ENCODE results near the gene BBS9. TPM values are rescaled to one million over a fixed set of nuclear protein-coding genes. Genes with fewer than 3 reads are reported as not detected.

BBS9 gene
- total and polyA plus RNA-seq, 2 of the 4 experiments (the other 2 are of a cell fraction) = 7.9 to 9.5 TPM

DNA sequence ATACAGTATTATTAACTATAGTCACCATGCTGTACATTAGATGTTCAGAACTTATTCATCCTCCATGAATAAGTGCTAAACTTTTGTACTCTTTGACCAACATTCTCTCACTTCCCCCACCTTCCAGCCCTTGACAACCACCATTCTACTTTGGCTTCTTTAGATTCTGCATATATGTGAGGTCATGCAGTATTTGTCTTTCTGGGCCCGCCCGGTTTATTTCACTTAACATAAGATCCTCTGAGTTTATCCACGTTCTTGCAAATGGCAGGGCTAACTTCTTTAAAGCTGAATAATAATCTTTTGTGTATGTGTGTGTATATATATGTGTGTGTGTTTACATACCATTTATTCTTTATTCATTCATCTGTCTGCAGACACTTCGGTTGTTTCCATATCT, 336.8 kb downstream of the BBS9 start:
- no peak overlapping the region; the same call in 1 of the 2 replicates for H3K4me2 ChIP-seq (ENCODE audit: low read depth, low read length)
- no peak overlapping the region for H2AK5ac ChIP-seq (ENCODE audit: low read depth, low read length)
- ATAC-seq (ENCODE audit: low read depth) (peak; percentile 69), DNase-seq (no peak)
- H4K5ac ChIP-seq (ENCODE audit: low read depth, low read length) = no peak overlapping the region
- no peak overlapping the region for H4K8ac ChIP-seq (ENCODE audit: low read depth in 2 of 2, low read length in 2 of 2)
- H3K4me3 ChIP-seq (ENCODE audit: insufficient read depth, low read depth, low read length) = no peak overlapping the region
- ChIA-PET POLR2A (ENCODE audit: unreplicated experiment) (no interaction called here), CTCF (interaction anchor here (0.5 kb wide), 2 partner anchors 12 to 29 kb away, joined by 3 read pairs; no protein-coding TSS in a partner anchor)
- in situ Hi-C loops (cut with MboI; ENCODE audit: low sequenced_read_pairs) (no loop called here), intact Hi-C loops (cut with micrococcal nuclease) (no loop called here), dilution Hi-C loops (cut with HindIII; ENCODE audit: low sequenced_read_pairs, unreplicated experiment) (no loop called here)
- no peak overlapping the region for H3K27ac ChIP-seq (ENCODE audit: insufficient read depth, low read length)
- no peak overlapping the region for H2BK120ac ChIP-seq (ENCODE audit: low read depth, low read length)
- H2BK15ac ChIP-seq (ENCODE audit: low read depth, low read length) = no peak overlapping the region
- no peaks in the 10 kb centered on the region for H3K27me3 ChIP-seq (ENCODE audit: control insufficient read depth, insufficient read depth, low read length)
- H3K36me3 ChIP-seq (ENCODE audit: control insufficient read depth, insufficient read depth, low read length) = no peaks in the 10 kb centered on the region
- no peak overlapping the region for H3K23ac ChIP-seq (ENCODE audit: low read depth, low read length)
- H4K91ac ChIP-seq (ENCODE audit: insufficient read depth, low read depth, low read length) = no peak overlapping the region
- peaks cover 3% of the 10 kb centered on the region for H3K4me1 ChIP-seq (ENCODE audit: control insufficient read depth, insufficient read depth, low read length)
- H2AFZ ChIP-seq (replicated peaks; ENCODE audit: low read length, poor library complexity) = no peak overlapping the region
- H2AK9ac ChIP-seq (replicated peaks; ENCODE audit: low read depth, low read length, poor library complexity) = no peak overlapping the region
- H3K18ac ChIP-seq (ENCODE audit: low read depth, low read length) = peak overlapping the region; percentile 80; the same call in 1 of the 2 replicates
- no peak overlapping the region for H3K9ac ChIP-seq (ENCODE audit: low read depth, low read length)
- no peaks in the 10 kb centered on the region for H3K9me3 ChIP-seq (ENCODE audit: control insufficient read depth, insufficient read depth, low read length)
- no peaks in the 10 kb centered on the region for H4K20me1 ChIP-seq (ENCODE audit: insufficient read depth, low read length)
- no TSS peak for BruUV-seq (replicated peaks)
- peak overlapping the region; percentile 18 for H2BK5ac ChIP-seq (ENCODE audit: low read depth, low read length, poor library complexity, severe bottlenecking)
- H2BK20ac ChIP-seq (ENCODE audit: low read depth, low read length) = no peak overlapping the region
- no peaks in the 10 kb centered on the region for H3K9me1 ChIP-seq (ENCODE audit: insufficient read depth, low read length)
- no peak overlapping the region for H3K14ac ChIP-seq (replicated peaks; ENCODE audit: low read depth, low read length)
- WGBS, 2 experiments (ENCODE audit: extremely low coverage in 2 of 2, insufficient read length in 1 of 2) = no CpG with 5 or more reads among the region's 4 CpGs
- H3K4ac ChIP-seq (ENCODE audit: low read depth, low read length) = no peak overlapping the region
- TF ChIP-seq SMC3 (IDR thresholded peaks at IDR 0.05; ENCODE audit: low read depth, low read length) (no peak), CEBPB (IDR thresholded peaks at IDR 0.05; ENCODE audit: low read depth, low read length) (no peak), BHLHE40 (IDR thresholded peaks at IDR 0.05; ENCODE audit: low read depth, low read length) (no peak), MAZ (IDR thresholded peaks at IDR 0.05; ENCODE audit: borderline replicate concordance, low read depth, low read length) (no peak), CHD1 (IDR thresholded peaks at IDR 0.05; ENCODE audit: low read depth, low read length) (no peak), RCOR1 (IDR thresholded peaks at IDR 0.05; ENCODE audit: insufficient replicate concordance, low read length) (no peak), FOS (IDR thresholded peaks at IDR 0.05; ENCODE audit: low read depth, low read length) (no peak), ELK1 (IDR thresholded peaks at IDR 0.05; ENCODE audit: borderline replicate concordance, low read depth, low read length) (no peak), POLR2A (IDR thresholded peaks at IDR 0.05; ENCODE audit: low read depth, low read length) (no peak), USF2 (IDR thresholded peaks at IDR 0.05; ENCODE audit: low read depth, low read length) (no peak), MAFK (IDR thresholded peaks at IDR 0.05; ENCODE audit: low read depth, low read length) (no peak), MXI1 (IDR thresholded peaks at IDR 0.05; ENCODE audit: borderline replicate concordance, low read depth, low read length) (no peak), RAD21 (IDR thresholded peaks at IDR 0.05; ENCODE audit: low read length) (no peak), RFX5 (IDR thresholded peaks at IDR 0.05; ENCODE audit: low read depth, low read length) (no peak), NFE2L2 (IDR thresholded peaks at IDR 0.05; ENCODE audit: low read depth, low read length) (no peak)
- TF ChIP-seq, protein P1, sequence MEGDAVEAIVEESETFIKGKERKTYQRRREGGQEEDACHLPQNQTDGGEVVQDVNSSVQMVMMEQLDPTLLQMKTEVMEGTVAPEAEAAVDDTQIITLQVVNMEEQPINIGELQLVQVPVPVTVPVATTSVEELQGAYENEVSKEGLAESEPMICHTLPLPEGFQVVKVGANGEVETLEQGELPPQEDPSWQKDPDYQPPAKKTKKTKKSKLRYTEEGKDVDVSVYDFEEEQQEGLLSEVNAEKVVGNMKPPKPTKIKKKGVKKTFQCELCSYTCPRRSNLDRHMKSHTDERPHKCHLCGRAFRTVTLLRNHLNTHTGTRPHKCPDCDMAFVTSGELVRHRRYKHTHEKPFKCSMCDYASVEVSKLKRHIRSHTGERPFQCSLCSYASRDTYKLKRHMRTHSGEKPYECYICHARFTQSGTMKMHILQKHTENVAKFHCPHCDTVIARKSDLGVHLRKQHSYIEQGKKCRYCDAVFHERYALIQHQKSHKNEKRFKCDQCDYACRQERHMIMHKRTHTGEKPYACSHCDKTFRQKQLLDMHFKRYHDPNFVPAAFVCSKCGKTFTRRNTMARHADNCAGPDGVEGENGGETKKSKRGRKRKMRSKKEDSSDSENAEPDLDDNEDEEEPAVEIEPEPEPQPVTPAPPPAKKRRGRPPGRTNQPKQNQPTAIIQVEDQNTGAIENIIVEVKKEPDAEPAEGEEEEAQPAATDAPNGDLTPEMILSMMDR (conservative IDR thresholded peaks at IDR 0.05; ENCODE audit: low read depth, low read length) = no peak
- H3K56ac ChIP-seq (ENCODE audit: extremely low read depth, insufficient read depth, low read length) = no peak overlapping the region
- H3K79me1 ChIP-seq (ENCODE audit: low read depth in 1 of 2, low read length in 2 of 2) = no peaks in the 10 kb centered on the region
